GM21717 (cell line): Measurements from ENCODE around the gene SIRT3.
A peak's percentile ranks its signal among the peaks of the same experiment; 100 is the strongest.
"Not testable (repeated sequence)": the region's sequence is repeated elsewhere in the genome, so short reads cannot be mapped to it uniquely, and the experiment has no call there.

Experiments used
- ATAC-seq: cut with Tn5 transposase; IDR thresholded peaks from one replicate; pipeline ENCODE4 v1.9.1; 2021; ENCODE audit warnings: mild to moderate bottlenecking, moderate library complexity; ENCODE audit not compliant: unreplicated experiment

The SIRT3 gene

DNA sequence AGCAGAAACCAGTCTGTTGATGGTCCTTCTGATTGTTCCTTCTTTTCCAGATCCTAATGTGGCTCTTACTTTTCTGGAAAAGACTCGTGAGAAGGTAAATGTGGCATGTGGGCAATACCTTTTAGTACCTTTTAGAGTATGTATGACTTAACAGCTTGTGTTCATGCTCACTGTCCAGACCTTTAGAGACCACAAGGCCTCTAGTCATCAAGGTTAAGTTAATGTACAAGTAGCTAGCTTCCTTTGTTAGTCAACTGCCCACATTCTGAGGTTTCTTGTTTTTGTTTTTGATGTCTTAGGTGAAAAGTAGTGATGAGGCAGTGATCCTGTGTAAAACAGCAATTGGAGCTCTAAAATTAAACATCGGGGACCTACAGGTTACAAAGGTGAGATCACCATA, 8.2 kb upstream of the SIRT3 start:
- ATAC-seq: no peak

GRCh38 chr11:241634-242033, 5.5 kb upstream of the SIRT3 start:
- ATAC-seq: no peak

DNA sequence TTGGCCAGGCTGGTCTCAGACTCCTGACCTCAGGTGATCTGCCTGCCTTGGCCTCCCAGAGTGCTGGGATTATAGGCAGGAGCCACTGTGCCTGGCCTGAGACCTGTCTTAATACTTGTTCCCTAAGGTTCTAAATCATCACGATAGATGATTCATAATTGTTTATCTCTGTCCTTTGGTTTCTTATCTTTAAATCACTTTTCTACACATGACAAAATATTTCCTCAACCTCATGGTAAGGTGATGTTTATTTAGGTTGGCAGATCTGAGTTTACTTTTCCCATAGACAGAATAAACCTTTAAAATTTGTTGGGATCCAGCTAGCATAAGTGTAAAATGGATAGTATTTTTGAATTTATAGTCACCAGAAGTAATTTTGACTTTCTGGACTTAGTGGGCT, 4.2 kb upstream of the SIRT3 start:
- ATAC-seq: no peak

DNA sequence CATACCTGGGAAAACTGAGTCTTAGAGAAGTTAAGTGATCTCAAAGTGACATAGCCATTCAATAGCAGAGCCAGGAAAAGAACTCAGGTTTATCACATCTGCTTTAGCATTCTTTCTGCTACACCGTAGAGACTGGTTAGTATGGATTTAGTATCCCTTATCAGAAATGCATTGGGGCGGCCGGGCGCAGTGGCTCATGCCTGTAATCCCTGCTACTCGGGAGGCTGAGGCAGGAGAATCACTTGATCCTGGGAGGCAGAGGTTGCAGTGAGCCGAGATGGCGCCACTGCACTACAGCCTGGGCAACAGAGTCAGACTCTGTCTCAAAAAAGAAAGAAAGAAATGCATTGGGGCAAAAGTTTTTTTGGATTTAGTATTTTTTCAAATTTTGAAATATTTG, 2.2 kb upstream of the SIRT3 start:
- not testable (repeated sequence) for ATAC-seq

- ATAC-seq: peak; percentile 78
These were observed 929 bp upstream of the SIRT3 start, which contains the start of gene PSMD13 for GRCh38 chr11:236774-237767. TSS of gene PSMD13 (plus strand) at chr11:236976. CDS start at chr11:237050, 74 bp downstream.

GRCh38 chr11:235609-235996, 539 bp downstream of the SIRT3 start:
- ATAC-seq: no peak

- ATAC-seq: no peak
These were observed 962 bp downstream of the SIRT3 start for GRCh38 chr11:235180-235579.

DNA sequence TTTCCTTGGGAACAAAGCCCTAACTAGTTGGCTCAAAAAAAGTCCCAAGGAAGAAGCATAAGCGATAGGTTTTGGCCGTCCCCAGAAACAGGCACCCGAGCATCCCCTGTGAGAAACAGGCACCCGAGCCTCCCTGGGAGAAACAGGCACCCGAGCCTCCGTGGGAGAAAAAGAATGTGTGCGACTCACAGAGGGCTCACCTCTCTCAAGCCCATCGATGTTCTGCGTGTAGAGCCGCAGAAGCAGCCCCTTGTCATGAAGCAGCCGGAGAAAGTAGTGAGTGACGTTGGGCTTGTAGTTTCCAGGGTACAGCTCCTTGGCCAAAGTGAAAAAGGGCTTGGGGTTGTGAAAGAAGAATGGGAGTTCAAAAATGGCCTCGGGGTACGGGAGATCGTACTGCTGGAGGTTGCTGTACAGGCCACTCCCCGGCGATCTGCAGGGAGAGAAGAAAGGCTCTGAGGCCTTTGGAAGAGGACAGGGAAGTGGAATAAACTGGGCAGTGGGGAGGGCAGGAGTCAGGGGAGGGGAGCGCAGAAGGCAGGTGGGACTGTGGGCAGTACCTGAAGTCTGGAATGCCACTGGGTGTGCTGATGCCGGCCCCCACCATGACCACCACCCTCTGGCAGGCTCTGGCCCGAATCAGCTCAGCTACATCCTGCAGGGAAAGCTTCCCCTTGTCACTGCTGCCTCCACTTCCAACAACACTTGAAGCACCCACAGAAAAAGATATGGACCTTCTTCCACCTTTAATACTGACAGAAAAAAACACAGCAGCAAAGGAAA, 3.2 kb downstream of the SIRT3 start:
- no peak for ATAC-seq

- no peak for ATAC-seq
These were observed 5.7 kb downstream of the SIRT3 start for GRCh38 chr11:230431-230830.

DNA sequence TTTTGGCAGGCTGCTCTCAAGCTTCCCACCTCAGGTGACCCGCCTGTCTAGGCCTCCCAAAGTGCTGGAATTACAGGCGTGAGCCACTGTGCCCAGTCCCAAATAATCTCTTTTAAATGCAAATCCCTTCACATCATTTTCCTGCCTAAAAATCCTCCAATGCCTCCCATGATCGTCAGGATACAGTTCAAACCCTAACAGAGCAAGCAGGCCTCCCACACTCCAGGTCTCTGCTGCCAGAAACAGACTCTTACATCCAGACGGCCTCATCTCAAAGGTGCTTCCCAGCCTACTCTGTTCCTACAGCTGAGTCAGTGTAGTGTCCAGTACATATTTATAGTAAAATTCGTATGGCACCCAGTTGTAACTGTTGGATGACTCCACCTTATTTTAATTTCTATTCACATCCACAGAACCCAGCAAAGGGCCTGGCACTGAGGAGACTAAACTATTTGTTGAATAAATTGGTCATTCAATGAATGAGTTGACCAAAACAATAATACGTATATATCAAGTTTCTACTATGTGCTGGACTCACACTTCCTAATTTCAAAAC, 8.2 kb downstream of the SIRT3 start:
- ATAC-seq: no peak

DNA sequence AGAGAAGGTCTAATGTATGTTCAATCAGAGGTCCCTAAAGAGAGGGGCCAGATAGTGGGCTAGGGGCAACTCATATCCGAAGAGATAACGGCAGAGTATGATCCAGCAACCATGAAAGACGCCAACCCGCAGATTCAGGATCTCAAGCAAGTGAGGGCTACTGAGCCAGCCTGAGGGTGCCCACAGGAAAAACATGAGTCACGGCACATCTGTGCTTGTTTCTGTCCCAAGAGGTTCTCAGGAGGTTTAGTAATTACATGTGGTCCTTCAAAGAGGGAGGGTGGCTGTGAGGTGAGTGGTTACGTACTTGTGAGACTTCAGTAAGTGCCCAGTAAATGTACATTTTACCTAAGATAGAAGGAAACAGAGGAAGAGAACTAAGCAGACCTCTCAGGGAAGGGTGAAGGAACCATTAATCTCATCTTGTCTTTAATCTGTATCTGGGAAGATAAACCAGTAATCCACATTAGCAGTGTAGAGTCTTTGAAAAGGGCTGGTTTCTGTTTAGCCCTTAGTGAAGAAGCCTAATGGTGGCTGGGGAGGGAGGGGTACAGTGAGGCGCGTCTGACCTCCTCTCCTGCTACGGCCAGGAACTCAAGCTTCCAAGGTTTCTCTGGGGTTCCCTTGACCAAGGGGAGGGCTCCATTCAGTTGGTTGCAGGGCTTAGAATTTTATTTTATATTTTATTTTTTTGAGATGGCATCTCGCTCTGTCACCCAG, 10.2 kb downstream of the SIRT3 start:
- ATAC-seq: no peak

DNA sequence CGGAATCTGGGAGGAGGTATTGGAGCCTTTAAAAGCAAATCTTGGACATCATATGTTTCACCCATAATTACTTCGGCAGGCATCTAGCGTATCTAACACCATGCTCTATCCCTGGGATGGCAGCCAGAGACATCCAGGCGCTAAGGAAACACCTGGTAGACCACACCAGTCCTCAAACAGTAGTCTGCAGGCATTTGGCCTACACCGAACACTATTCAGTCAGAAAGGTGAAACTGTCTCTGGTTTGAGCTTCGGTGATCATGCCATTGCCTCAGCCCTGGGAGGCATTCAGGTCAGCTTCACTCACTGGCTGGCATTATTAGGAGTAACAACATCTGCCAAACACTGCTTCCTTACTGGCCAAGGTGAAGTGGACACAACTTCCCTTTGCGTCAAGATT, 11.7 kb downstream of the SIRT3 start:
- no peak for ATAC-seq

DNA sequence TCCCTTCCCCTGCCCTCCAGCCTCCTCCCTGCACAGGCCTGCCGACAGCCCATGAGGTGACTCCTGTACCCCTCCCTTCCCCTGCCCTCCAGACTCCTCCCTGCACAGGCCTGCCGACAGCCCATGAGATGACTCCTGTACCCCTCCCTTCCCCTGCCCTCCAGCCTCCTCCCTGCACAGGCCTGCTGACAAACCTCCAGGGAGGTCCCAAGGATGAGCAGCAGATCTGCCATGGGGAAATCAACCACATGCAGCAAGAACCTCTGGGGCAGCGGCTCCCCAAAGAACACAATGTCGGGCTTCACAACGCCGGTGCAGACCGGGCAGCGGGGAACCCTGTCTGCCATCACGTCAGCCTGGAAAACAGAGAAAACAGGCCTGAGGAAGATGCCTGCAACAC, 12.3 kb downstream of the SIRT3 start:
- ATAC-seq: no peak

- no peak for ATAC-seq
These were observed 12.9 kb downstream of the SIRT3 start for GRCh38 chr11:223026-223789.

GRCh38 chr11:221998-222789, 13.9 kb downstream of the SIRT3 start:
- ATAC-seq: no peak

GRCh38 chr11:221539-221938, 14.6 kb downstream of the SIRT3 start:
- no peak for ATAC-seq

DNA sequence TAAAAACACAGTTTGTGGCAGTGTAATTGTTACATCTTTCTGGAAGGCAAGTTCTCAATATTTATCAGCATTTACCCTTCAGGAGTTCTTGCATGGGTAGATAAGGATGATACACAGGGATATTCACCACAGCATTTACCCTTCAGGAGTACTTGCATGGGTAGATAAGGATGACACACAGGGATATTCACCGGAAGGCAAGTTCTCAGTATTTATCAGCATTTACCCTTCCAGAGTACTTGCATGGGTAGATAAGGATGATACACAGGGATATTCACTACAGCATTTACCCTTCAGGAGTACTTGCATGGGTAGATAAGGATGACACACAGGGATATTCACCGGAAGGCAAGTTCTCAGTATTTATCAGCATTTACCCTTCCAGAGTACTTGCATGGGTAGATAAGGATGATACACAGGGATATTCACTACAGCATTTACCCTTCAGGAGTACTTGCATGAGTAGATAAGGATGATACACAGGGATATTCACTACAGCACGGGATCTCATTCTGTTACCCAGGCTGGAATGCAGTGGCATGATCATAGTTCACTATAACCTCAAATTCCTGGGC, 15.4 kb downstream of the SIRT3 start:
- ATAC-seq: not testable (repeated sequence)

- ATAC-seq: no peak
These were observed 17.1 kb downstream of the SIRT3 start for GRCh38 chr11:218815-219593.
